Body of pancreas (tissue), 4 donors: ENCODE results near the gene LDLRAD4.

ENCODE experiments used
- CTCF ChIP-seq, 7 experiments: fragments of 450-650 bp in 4 of 7; fragments of 200-600 bp in 3 of 7; sonication (generic) in 3 of 7; IDR thresholded peaks; one replicate each; pipeline ENCODE4 v1.5.1; 2016 to 2019; ENCODE audit warnings: antibody characterized with exemption in 7 of 7
- POLR2A ChIP-seq, 3 donors: fragments of 450-650 bp; IDR thresholded peaks; one replicate each; pipeline ENCODE4 v1.6.1; 2016; ENCODE audit warnings: antibody characterized with exemption in 3 of 3, mild to moderate bottlenecking in 2 of 3

GRCh38 chr18:13574355-13574754, 355.8 kb downstream of the LDLRAD4 start:
- TF ChIP-seq CTCF (IDR thresholded peaks at IDR 0.05) (no peak), POLR2A (IDR thresholded peaks at IDR 0.05) (no peak)
